PFSK-1 (cell line): Measurements from ENCODE around the gene CSGALNACT2.

ENCODE experiments used
- POLR2AphosphoS5 ChIP-seq: IDR thresholded peaks from 2 replicates; pipeline ENCODE4 v1.6.1; 2012; ENCODE audit warnings: low read depth, mild to moderate bottlenecking, control low read depth, low read length, moderate library complexity
- REST ChIP-seq, 2 experiments: IDR thresholded peaks; 2 replicates each; pipeline versions ENCODE4 v1.6.1 to v1.8.0; 2011 to 2012; ENCODE audit warnings: low read depth in 2 of 2, low read length in 2 of 2, control low read depth in 1 of 2, inconsistent platforms in 1 of 2, mild to moderate bottlenecking in 1 of 2, moderate library complexity in 1 of 2; ENCODE audit not compliant: insufficient read depth in 1 of 2
- TAF1 ChIP-seq: IDR thresholded peaks from 2 replicates; pipeline ENCODE4 v1.6.1; 2012; ENCODE audit warnings: low read length, control low read depth, borderline replicate concordance; ENCODE audit not compliant: insufficient read depth

GRCh38 chr10:43230101-43230908 is 92.1 kb downstream of the CSGALNACT2 start:
- no peak for TF ChIP-seq POLR2AphosphoS5
- no peak for TF ChIP-seq TAF1
- TF ChIP-seq REST (IDR thresholded peaks at IDR 0.05; ENCODE audit: insufficient read depth in 1 of 2, low read depth in 2 of 2, low read length in 2 of 2): no peak
